CD4-positive, alpha-beta T cell treated with Interleukin-17A for 1 hour (primary cell): ENCODE measurements around the gene CCDC102B.
"Not testable (repeated sequence)": the region's sequence is repeated elsewhere in the genome, so short reads cannot be mapped to it uniquely, and the experiment has no call there.

Experiments used
- DNase-seq: peaks from one replicate; pipeline ENCODE4 v3.0.0-alpha.2; 2020

Gene CCDC102B

GRCh38 chr18:68830256-68831045, 32.6 kb downstream of the CCDC102B start:
- DNase-seq = no peak

DNA sequence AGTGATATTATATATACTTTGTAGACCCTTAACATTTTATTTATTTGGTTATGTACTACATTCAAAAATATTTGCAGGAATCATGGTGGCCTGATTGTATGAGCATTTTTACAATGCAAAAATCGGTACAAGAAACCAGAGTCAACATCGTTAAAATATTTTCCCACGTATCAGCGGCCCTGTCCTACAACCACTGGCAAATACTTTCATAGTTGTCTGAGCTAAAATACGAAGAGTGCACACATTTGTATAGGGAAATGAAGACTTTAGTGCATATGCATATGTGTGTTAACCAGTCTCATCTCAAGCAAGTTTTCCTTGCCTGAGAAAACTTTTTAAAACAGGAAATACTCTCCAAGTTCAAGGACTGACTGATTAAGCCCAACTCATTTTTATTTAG, 35.9 kb downstream of the CCDC102B start:
- no peak for DNase-seq

DNA sequence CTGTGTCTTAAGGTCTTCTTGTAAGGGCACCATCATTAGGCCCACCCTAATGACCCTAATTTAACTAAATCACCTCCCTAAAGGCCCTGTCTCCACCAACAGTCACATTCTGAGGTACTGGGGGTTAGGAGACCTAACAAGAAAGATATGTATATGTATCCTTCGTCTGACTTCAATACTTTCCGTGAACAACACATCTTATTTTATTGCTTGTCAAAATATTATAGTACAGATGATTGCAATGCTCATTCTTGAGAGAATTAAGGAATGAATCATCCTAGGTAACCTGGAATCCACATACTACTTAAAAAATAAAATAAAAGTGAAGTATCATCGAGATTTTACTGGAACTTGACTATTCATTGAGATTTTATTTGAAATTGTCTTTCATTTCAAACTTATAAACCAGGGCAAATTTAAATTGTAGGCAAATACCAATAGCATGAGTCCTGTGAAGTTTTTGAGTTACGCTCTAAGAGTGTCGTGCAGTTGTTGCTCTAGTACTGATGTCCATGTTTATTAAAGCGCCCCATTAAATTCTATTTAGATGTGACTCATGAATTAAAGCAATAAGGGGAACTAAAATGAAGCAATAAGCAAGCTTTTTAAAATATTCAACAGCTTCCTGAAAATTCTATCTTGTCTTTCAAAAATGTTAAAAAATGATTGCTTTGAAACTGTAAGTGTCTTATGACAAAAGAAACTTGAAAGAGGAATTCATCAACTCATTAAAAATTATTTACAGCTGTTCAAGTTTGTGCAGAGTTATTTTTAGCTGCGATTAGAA, 40.0 kb downstream of the CCDC102B start:
- no peak for DNase-seq

DNA sequence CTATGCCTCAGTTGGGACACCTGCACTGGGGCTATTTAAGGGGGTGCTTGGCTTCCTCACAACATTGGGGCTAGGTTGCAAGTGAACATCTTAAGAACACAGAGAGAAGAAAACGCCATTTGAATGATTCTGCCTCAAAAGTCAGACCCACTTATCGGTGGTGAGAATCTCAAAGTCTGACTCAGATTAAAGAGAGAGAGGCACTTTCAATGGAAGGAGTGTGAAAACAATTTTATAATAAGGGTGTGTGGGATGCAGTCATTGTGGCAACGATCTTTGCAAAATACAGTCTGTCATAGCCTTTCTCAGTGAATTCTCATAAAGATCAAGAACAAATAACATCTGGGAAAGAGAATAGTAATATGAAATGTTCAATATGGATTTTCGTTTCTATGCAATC, 41.8 kb downstream of the CCDC102B start:
- DNase-seq = no peak

GRCh38 chr18:68840554-68841263, 42.8 kb downstream of the CCDC102B start:
- no peak for DNase-seq

- no peak for DNase-seq
Measured at GRCh38 chr18:68841301-68841700, 43.4 kb downstream of the CCDC102B start.

DNA sequence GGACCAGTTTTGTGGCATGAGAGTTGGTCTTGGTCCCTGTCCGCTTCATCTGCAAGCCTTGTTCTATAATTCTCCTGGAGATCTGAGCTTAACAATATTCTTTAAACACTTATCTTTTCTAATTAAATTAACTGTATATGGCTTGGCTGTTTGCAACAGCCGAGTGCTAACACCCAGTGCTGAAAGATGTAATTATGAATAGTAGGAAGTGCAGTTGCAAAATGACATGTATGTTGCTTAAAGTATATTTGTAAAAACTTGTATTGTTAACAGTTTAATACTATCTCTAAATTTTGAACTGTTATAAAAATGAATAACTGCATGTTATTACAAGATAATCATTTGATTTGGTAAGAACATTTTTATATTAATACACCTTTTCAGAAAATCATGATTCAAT, 45.1 kb downstream of the CCDC102B start:
- no peak for DNase-seq

GRCh38 chr18:68843473-68844089, 45.7 kb downstream of the CCDC102B start:
- DNase-seq = no peak

GRCh38 chr18:68847219-68847837, 49.4 kb downstream of the CCDC102B start:
- peak; percentile 18 for DNase-seq

DNA sequence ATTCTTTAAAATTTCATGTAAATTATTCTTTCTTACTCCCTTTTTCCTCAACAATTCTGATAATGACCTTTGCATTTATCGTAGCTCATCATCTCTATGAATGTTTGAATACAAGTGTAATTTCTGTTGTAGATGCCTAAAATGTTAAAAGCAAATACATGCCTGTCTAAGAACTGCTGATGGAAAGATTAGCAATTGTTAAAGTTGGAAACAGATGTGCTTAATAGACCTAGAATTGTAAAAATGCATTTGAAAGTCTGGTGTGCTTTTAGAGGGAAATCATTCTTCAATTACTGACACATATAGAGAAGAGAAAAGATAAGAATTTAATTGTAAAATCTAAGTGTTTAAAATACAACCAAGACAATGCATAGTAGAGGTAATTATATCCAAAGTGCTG, 50.4 kb downstream of the CCDC102B start:
- DNase-seq = no peak

- DNase-seq = no peak
Measured at GRCh38 chr18:68854786-68855391, 57.0 kb downstream of the CCDC102B start.

DNA sequence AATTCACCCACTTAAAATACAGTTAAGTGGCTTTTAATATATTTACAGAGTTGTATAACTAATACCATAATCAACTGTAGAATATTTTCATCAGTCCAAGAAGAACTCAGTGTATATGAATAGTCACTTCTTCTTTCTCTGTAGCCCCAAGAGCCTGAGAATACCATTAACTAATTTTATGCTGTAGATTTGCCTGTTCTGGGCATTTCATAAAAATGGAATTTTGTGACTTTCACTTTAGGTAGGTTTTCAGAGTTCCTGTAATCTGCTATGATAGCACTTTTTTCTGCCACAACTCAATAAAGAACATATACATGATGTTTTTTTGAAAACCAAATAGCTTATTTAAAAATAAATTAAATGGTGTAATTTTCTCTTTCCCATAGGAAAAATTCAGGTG, 57.6 kb downstream of the CCDC102B start:
- no peak for DNase-seq

DNA sequence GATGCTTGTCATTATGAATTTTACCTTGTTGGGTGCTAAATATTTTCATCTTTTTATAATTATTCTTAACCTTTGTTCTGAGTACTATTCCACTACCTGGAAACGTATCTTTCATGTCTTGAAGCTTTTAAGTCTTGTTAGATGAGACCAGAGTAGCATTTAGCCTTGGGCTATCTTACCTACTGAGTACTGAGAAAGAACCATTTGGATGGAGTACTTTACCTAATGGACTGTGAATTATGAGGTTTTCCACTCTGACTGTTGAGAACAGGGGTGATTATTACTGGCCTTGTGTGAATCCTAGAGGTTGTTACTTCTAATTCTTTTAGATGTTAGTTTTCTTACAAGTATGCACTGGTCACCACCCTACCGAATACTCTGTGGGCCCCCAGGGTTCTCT, 63.5 kb downstream of the CCDC102B start:
- DNase-seq = no peak

DNA sequence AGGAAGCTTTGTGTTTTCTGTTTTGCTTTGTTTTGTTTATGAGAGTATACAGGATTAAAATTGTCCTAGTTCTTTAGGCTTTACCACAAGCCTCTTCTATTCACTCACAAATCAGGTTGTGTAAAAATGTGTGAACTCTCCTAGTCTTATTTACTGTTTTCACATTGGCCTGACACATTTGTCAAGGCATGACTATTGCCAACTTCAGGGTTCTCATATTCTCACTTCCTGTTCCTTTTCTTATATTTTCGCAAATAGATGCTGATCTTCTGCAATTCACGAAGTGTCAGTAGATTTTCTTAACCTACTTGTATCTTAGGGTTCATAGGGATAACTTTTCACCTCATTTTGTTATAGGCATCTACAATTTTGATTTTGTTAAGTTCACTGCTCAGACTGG, 67.1 kb downstream of the CCDC102B start:
- DNase-seq = no peak

- no peak for DNase-seq
Measured at GRCh38 chr18:68865503-68865902, 67.6 kb downstream of the CCDC102B start.

GRCh38 chr18:68873003-68873402, 75.1 kb downstream of the CCDC102B start:
- no peak for DNase-seq

DNA sequence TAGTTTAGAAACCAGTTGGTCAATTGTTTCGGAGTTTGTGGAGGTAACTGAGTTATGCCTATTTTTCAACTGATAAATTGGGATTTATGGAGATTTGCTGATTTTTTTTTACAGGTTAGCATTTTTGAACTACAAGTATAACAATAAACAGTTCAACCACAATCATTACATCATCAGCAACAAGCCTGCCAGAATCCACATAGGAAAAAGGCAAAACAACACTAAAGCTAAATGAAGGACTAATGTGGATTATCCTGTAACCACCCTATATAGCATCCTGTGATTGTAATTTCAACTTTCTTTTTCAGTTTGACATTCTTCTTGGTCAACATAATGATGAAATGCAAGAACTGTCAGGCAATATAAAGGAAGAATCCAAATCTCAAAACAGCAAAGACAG, 76.5 kb downstream of the CCDC102B start:
- DNase-seq = no peak

DNA sequence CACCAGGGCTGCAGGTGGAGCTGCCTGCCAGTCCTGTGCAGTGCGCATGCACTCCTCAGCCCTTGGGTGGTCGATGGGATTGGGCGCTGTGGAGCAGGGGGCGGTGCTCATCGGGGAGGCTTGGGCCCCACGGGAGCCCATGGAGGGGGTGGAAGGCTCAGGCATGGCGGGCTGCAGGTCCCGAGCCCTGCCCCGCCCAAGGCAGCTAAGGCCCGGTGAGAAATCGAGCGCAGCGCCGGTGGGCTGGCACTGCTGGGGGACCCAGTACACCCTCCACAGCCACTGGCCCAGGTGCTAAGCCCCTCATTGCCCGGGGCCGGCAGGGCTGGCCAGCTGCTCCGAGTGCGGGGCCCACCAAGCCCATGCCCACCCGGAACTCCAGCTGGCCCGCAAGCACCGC, 82.1 kb downstream of the CCDC102B start:
- DNase-seq = not testable (repeated sequence)

- no peak for DNase-seq
Measured at GRCh38 chr18:68887410-68887809, 89.5 kb downstream of the CCDC102B start.

DNA sequence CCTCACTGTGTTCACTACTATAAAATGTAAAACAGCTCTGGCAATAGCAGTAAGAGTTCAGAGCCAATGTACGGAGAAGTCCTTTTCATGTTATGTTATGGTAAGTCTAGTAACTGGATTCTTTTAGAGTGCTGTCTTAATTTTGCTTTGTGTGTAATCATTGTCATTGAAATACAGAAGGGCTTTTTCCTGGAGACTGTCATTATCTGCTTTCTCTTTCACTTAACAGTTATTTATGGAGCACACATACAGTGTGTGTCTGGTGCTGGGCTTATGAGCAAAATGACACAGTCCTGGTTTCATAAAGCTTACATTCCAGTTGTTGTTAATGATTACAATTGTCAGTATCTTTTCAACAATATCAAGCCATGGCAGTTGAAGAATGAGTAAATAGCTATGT, 95.5 kb downstream of the CCDC102B start:
- no peak for DNase-seq

DNA sequence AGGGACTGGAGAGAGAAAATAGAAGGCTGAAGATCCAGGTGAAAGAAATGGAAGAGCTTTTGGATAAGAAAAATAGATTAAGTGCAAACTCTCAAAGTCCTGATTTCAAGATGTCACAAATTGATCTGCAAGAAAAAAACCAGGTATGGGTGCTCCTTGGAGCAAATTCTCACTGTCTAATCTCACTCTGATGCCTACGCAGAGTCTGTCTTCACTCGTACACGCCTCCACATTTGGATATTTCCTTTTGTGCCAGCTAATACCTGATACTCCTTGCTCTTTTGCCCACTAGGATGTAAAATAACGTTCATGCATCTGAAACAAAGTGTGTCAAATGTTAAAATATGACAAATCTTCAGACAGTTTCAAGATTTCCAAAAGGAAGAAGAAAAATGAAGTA, 99.4 kb downstream of the CCDC102B start:
- no peak for DNase-seq

- DNase-seq = no peak
Measured at GRCh38 chr18:68909579-68909978, 111.7 kb downstream of the CCDC102B start.
